Body of pancreas (tissue), 4 donors: ENCODE measurements around the gene ARMC6. TPM values are rescaled to one million over a fixed set of nuclear protein-coding genes. Genes with fewer than 3 reads are reported as not detected.

Experiments
- ATAC-seq: fragments of 150-250 bp; one replicate; pipeline ENCODE4 v1.9.1; 2016
- DNase-seq, 4 donors: peaks; one replicate each; pipeline ENCODE4 v3.0.0-alpha.2; 2019
- H3K27ac ChIP-seq, 4 donors: fragments of 200-600 bp; sonication (generic); 1 replicate in 3 of 4; 2 replicates in 1 of 4; pipeline versions ENCODE4 v1.5.1 to v1.6.1; 2016 to 2019; ENCODE audit warnings: mild to moderate bottlenecking in 1 of 4, mixed read lengths in 1 of 4, moderate library complexity in 1 of 4
- H3K27me3 ChIP-seq, 2 donors: fragments of 200-600 bp; sonication (generic); one replicate each; pipeline ENCODE4 v1.6.0; 2016; ENCODE audit warnings: mild to moderate bottlenecking in 1 of 2
- H3K36me3 ChIP-seq, 2 donors: fragments of 200-600 bp; sonication (generic); replicated peaks in 1 of 2; 2 replicates each; pipeline ENCODE4 v1.5.1; 2016; ENCODE audit warnings: low read depth in 2 of 2; ENCODE audit not compliant: insufficient read depth in 1 of 2
- H3K4me1 ChIP-seq: fragments of 200-600 bp; sonication (generic); one replicate; pipeline ENCODE4 v1.6.0; 2016
- H3K4me3 ChIP-seq, 2 donors: fragments of 200-600 bp; sonication (generic); 1 replicate in 1 of 2; 2 replicates in 1 of 2; pipeline ENCODE4 v1.5.1; 2016 to 2019
- H3K9me3 ChIP-seq, 3 donors: fragments of 200-600 bp; sonication (generic); 1 replicate in 2 of 3; 2 replicates in 1 of 3; pipeline ENCODE4 v1.5.1; 2016
- CTCF ChIP-seq, 7 experiments: fragments of 450-650 bp in 4 of 7; fragments of 200-600 bp in 3 of 7; sonication (generic) in 3 of 7; IDR thresholded peaks; one replicate each; pipeline ENCODE4 v1.5.1; 2016 to 2019; ENCODE audit warnings: antibody characterized with exemption in 7 of 7
- POLR2A ChIP-seq, 3 donors: fragments of 450-650 bp; IDR thresholded peaks; one replicate each; pipeline ENCODE4 v1.6.1; 2016; ENCODE audit warnings: antibody characterized with exemption in 3 of 3, mild to moderate bottlenecking in 2 of 3
- WGBS, 2 donors: methylation state at CpG; one replicate each; pipeline ENCODE4 v1.1.5; 2017; 5-methylcytosine and 5-hydroxymethylcytosine counted together
- intact Hi-C: fragments of 100-400 bp; cut with DNase I; formaldehyde crosslinking; loops from one replicate; pipeline ENCODE4 v1.15.1; 2023
- total RNA-seq, 2 donors: library from RNA; depleted of rRNA; stranded (reverse); fragments of >200 nt; gene quantifications; one replicate each; pipeline ENCODE4 v1.1.0, GENCODE V29; 2016

ARMC6 gene
- total RNA-seq, 2 donors from 2014 or later = 15.6 to 27.7 TPM

DNA sequence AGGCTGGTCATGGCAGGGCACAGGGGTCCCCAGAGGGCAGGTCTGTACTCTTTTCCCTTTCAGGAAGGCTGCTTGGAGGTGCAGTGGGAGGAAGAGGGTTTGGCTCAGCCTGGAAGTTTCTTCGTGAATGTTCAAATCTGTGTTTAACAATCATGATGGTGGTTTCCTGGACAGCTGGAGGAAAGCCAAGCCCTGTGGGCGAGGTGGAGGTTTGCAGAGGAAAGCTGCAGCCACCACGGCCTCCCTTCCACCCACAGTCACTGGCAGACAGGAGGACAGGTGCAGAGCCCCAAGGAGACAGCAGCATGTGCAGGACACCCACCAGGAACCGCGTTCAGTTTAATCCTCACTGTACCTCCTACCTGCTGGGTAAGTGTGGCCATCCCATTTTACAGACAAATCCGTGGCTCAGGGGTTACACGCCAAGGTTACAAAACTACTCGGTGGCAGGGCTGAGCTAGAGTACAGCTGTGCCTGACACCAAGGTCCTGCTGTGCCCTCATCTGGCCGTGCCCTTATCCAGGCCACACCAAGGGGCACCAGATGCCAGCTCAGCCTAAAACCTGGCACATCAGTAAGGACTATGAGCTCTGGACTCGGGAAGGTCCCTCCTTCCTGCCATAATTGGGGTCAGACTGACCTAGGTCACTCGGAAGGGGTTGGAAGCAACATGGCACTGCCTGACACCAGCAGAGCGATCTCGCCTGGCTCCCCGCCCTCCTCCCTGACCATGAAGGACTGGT is 34.2 kb upstream of the ARMC6 start:
- ATAC-seq (no peak), DNase-seq (no peak)
- 27 to 62% methylated on average over 3 to 14 of the region's 14 CpGs for WGBS, 2 donors
- H3K36me3 ChIP-seq = peaks cover 0 to 11% of the 10 kb centered on the region in 2 donors
- H3K27me3 ChIP-seq = no peaks in the 10 kb centered on the region
- H3K4me3 ChIP-seq = no peak overlapping the region
- H3K4me1 ChIP-seq = no peaks in the 10 kb centered on the region
- no peak overlapping the region for H3K27ac ChIP-seq
- TF ChIP-seq POLR2A (IDR thresholded peaks at IDR 0.05) (no peak), CTCF (IDR thresholded peaks at IDR 0.05) (no peak)
- H3K9me3 ChIP-seq = no peaks in the 10 kb centered on the region
- intact Hi-C loops = no loop called here

- intact Hi-C loops = no loop called here
- H3K27me3 ChIP-seq = no peaks in the 10 kb centered on the region
- ATAC-seq (no peak), DNase-seq (no peak)
- H3K27ac ChIP-seq = no peak overlapping the region
- no peak overlapping the region for H3K4me3 ChIP-seq
- WGBS, 2 donors = 79 to 85% methylated on average over 11 of the region's 11 CpGs
- peaks cover 0 to 10% of the 10 kb centered on the region in 2 donors for H3K36me3 ChIP-seq
- H3K9me3 ChIP-seq = no peaks in the 10 kb centered on the region
- no peaks in the 10 kb centered on the region for H3K4me1 ChIP-seq
- TF ChIP-seq POLR2A (IDR thresholded peaks at IDR 0.05) (no peak), CTCF (IDR thresholded peaks at IDR 0.05) (no peak)
Observed at GRCh38 chr19:18999896-19000620, 33.3 kb upstream of the ARMC6 start.

- intact Hi-C loops = no loop called here
- Histone ChIP-seq H3K4me1 (no peaks in the 10 kb centered on the region), H3K9me3 (no peaks in the 10 kb centered on the region), H3K27me3 (no peaks in the 10 kb centered on the region), H3K4me3 (no peak overlapping the region), H3K27ac (no peak overlapping the region), H3K36me3 (peaks cover 4 to 24% of the 10 kb centered on the region in 2 donors)
- ATAC-seq (no peak), DNase-seq (no peak)
- 93% methylated on average over 17 to 18 of the region's 18 CpGs for WGBS, 2 donors
- no peak for TF ChIP-seq POLR2A (IDR thresholded peaks at IDR 0.05)
- no peak for TF ChIP-seq CTCF (IDR thresholded peaks at IDR 0.05)
Observed at GRCh38 chr19:19004144-19004543, 29.3 kb upstream of the ARMC6 start.

DNA sequence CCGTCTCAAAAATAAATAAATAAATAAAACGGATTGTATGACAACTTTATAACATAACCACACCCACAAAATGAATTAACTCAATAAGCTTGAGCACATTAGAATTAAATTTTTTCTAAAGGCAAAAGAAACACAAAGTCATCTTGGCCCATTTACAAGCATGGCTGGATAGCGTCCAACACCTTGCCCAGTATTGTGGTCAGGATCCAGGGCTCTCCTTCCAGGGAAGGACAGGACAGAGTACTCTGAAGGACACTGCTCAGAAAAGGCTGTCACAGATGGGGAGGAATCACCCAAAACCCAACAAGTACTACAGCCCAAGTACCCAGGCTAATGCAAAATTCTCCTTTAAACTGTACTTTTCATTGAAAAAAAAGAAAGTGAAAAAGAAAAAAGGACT is 27.2 kb upstream of the ARMC6 start:
- 76% methylated on average over 3 of the region's 3 CpGs for WGBS, 2 donors
- TF ChIP-seq POLR2A (IDR thresholded peaks at IDR 0.05) = no peak
- no peak for TF ChIP-seq CTCF (IDR thresholded peaks at IDR 0.05)

More for the DNA sequence above, 27.2 kb upstream of the ARMC6 start:
- no peak for DNase-seq
- H3K27me3 ChIP-seq = no peaks in the 10 kb centered on the region
- ATAC-seq = no peak
- no peaks in the 10 kb centered on the region for H3K9me3 ChIP-seq
- intact Hi-C loops = no loop called here
- no peaks in the 10 kb centered on the region for H3K4me1 ChIP-seq
- no peak overlapping the region for H3K27ac ChIP-seq
- H3K4me3 ChIP-seq = no peak overlapping the region
- H3K36me3 ChIP-seq = peaks cover 4 to 29% of the 10 kb centered on the region in 2 donors
